HT-29 (cell line): ENCODE measurements around the gene ZNF83. TPM values are rescaled to one million over a fixed set of nuclear protein-coding genes. Genes with fewer than 3 reads are reported as not detected.
A peak's percentile ranks its signal among the peaks of the same experiment; 100 is the strongest.
"Not testable (repeated sequence)": the region's sequence is repeated elsewhere in the genome, so short reads cannot be mapped to it uniquely, and the experiment has no call there.

Source experiments
- DNase-seq: peaks from one replicate; pipeline ENCODE4 v3.0.0-alpha.2; 2015; ENCODE audit warnings: low spot score
- total RNA-seq: library from RNA; depleted of rRNA; stranded (reverse); fragments of >200 nt; shearing (Covaris generic); gene quantifications from 2 replicates; pipeline ENCODE4 v1.2.3, GENCODE V29; 2014; rRNA removed

ZNF83 gene
- 5.7 and 6.4 TPM in 2 replicates for total RNA-seq

GRCh38 chr19:52637718-52638585, at the start of gene ZNF83:
Gene ZNF83, minus strand, starts transcription at chr19:52638355.
- peak; percentile 77 for DNase-seq

- DNase-seq: no peak
Measured at GRCh38 chr19:52687684-52688083, 49.5 kb upstream of the ZNF83 start.

- DNase-seq: no peak
Measured at GRCh38 chr19:52685811-52686210, 47.7 kb upstream of the ZNF83 start.

GRCh38 chr19:52681216-52681615, 43.1 kb upstream of the ZNF83 start:
- not testable (repeated sequence) for DNase-seq

- DNase-seq: no peak
Measured at GRCh38 chr19:52679598-52679997, 41.4 kb upstream of the ZNF83 start.

- not testable (repeated sequence) for DNase-seq
Measured at GRCh38 chr19:52675239-52675638, 37.1 kb upstream of the ZNF83 start.

- no peak for DNase-seq
Measured at GRCh38 chr19:52673014-52673413, 34.9 kb upstream of the ZNF83 start.

GRCh38 chr19:52670046-52670445, 31.9 kb upstream of the ZNF83 start:
- peak; percentile 49 for DNase-seq

GRCh38 chr19:52669586-52669985, 31.4 kb upstream of the ZNF83 start:
- peak; percentile 13 for DNase-seq

- no peak for DNase-seq
Measured at GRCh38 chr19:52667972-52668371, 29.8 kb upstream of the ZNF83 start.

GRCh38 chr19:52666506-52666905, 28.4 kb upstream of the ZNF83 start:
- no peak for DNase-seq

- DNase-seq: peak; percentile 19
Measured at GRCh38 chr19:52665529-52665928, 27.4 kb upstream of the ZNF83 start.

GRCh38 chr19:52665027-52665426, 26.9 kb upstream of the ZNF83 start:
- no peak for DNase-seq

- DNase-seq: no peak
Measured at GRCh38 chr19:52664461-52664860, 26.3 kb upstream of the ZNF83 start.

- DNase-seq: no peak
Measured at GRCh38 chr19:52662631-52663030, 24.5 kb upstream of the ZNF83 start.

- no peak for DNase-seq
Measured at GRCh38 chr19:52660981-52661380, 22.8 kb upstream of the ZNF83 start.

- no peak for DNase-seq
Measured at GRCh38 chr19:52659013-52659412, 20.9 kb upstream of the ZNF83 start.

- no peak for DNase-seq
Measured at GRCh38 chr19:52658595-52658994, 20.4 kb upstream of the ZNF83 start.

- no peak for DNase-seq
Measured at GRCh38 chr19:52653161-52653560, 15.0 kb upstream of the ZNF83 start.

- DNase-seq: no peak
Measured at GRCh38 chr19:52651956-52652355, 13.8 kb upstream of the ZNF83 start.

- no peak for DNase-seq
Measured at GRCh38 chr19:52648336-52649016, 10.3 kb upstream of the ZNF83 start.

GRCh38 chr19:52646571-52647217, 8.5 kb upstream of the ZNF83 start:
- no peak for DNase-seq
